WTC11 (cell line): ENCODE data around the gene CRIP1. TPM values are rescaled to one million over a fixed set of nuclear protein-coding genes. Genes with fewer than 3 reads are reported as not detected.

ENCODE experiments used
- ATAC-seq: fragments of 200-7000 bp; cut with Tn5 transposase; 2 replicates; pipeline ENCODE4 v1.10.0; 2021; ENCODE audit warnings: mild to moderate bottlenecking, moderate library complexity
- CTCF ChIA-PET: fragments of 300-600 bp; sonication (Branson Sonifier 250); formaldehyde crosslinking; loops from one replicate; lab custom pipeline; 2021; ENCODE audit warnings: antibody characterized with exemption; lab: Charles Lee
- POLR2A ChIA-PET: fragments of 350-600 bp; sonication (Branson Sonifier 250); formaldehyde crosslinking; loops from one replicate; lab custom pipeline; 2021; ENCODE audit warnings: antibody characterized with exemption; lab: Charles Lee
- DNase-seq: peaks from one replicate; pipeline ENCODE4 v3.0.0; 2021; ENCODE audit warnings: low spot score
- H3K27ac Mint-ChIP-seq: 2 replicates; pipeline ENCODE4 v1.8.0; 2021; ENCODE audit warnings: mixed read lengths
- H3K27me3 Mint-ChIP-seq: 2 replicates; pipeline ENCODE4 v1.8.0; 2021; ENCODE audit warnings: low read depth, mild to moderate bottlenecking, moderate library complexity, mixed read lengths
- H3K36me3 Mint-ChIP-seq: 2 replicates; pipeline ENCODE4 v1.8.0; 2021; ENCODE audit warnings: mixed read lengths
- H3K4me1 Mint-ChIP-seq: 2 replicates; pipeline ENCODE4 v1.8.0; 2022; ENCODE audit warnings: mixed read lengths
- H3K4me3 Mint-ChIP-seq: 2 replicates; pipeline ENCODE4 v1.8.0; 2021; ENCODE audit warnings: mild to moderate bottlenecking, moderate library complexity, mixed read lengths
- H3K9me3 Mint-ChIP-seq: 2 replicates; pipeline ENCODE4 v1.8.0; 2021; ENCODE audit warnings: mixed read lengths
- ATF6 ChIP-seq: sonication (generic); formaldehyde crosslinking; IDR thresholded peaks from 2 replicates; pipeline ENCODE4 v1.8.1; 2023; ENCODE audit warnings: mild to moderate bottlenecking, missing genetic modification reagents
- CREM ChIP-seq: sonication (generic); formaldehyde crosslinking; IDR thresholded peaks from 2 replicates; pipeline ENCODE4 v1.8.1; 2022; ENCODE audit warnings: mild to moderate bottlenecking, missing genetic modification reagents, moderate library complexity
- E2F1 ChIP-seq: sonication (generic); formaldehyde crosslinking; IDR thresholded peaks from 2 replicates; pipeline ENCODE4 v1.8.0; 2022; ENCODE audit warnings: mild to moderate bottlenecking, missing genetic modification reagents
- E2F4 ChIP-seq: sonication (generic); formaldehyde crosslinking; IDR thresholded peaks from 2 replicates; pipeline ENCODE4 v1.8.1; 2022; ENCODE audit warnings: low read depth, mild to moderate bottlenecking, moderate library complexity, missing genetic modification reagents, borderline replicate concordance
- ESRRA ChIP-seq: sonication (generic); formaldehyde crosslinking; IDR thresholded peaks from 2 replicates; pipeline ENCODE4 v1.8.1; 2022; ENCODE audit warnings: mild to moderate bottlenecking, missing genetic modification reagents, borderline replicate concordance
- NFE2L1 ChIP-seq: sonication (generic); formaldehyde crosslinking; IDR thresholded peaks from 2 replicates; pipeline ENCODE4 v1.8.1; 2023; ENCODE audit warnings: missing genetic modification reagents
- SMAD4 ChIP-seq: sonication (generic); formaldehyde crosslinking; IDR thresholded peaks from 2 replicates; pipeline ENCODE4 v1.8.0; 2022; ENCODE audit warnings: mild to moderate bottlenecking, missing genetic modification reagents
- SOX15 ChIP-seq: fragments of 250-450 bp; sonication (Bioruptor Pico); IDR thresholded peaks from 2 replicates; pipeline ENCODE4 v1.9.0; 2021; ENCODE audit warnings: mild to moderate bottlenecking
- STAT6 ChIP-seq: sonication (generic); formaldehyde crosslinking; conservative IDR thresholded peaks from 2 replicates; pipeline ENCODE4 v1.8.1; 2023; ENCODE audit warnings: mild to moderate bottlenecking, low read depth, missing genetic modification reagents, moderate library complexity
- TCF7 ChIP-seq: sonication (generic); formaldehyde crosslinking; IDR thresholded peaks from 2 replicates; pipeline ENCODE4 v1.8.0; 2022; ENCODE audit warnings: mild to moderate bottlenecking, low read depth, missing genetic modification reagents, moderate library complexity
- TP53 ChIP-seq: sonication (generic); formaldehyde crosslinking; IDR thresholded peaks from 2 replicates; pipeline ENCODE4 v1.8.1; 2023; ENCODE audit warnings: mild to moderate bottlenecking, missing genetic modification reagents
- ZBTB43 ChIP-seq: sonication (generic); formaldehyde crosslinking; IDR thresholded peaks from 2 replicates; pipeline ENCODE4 v1.8.1; 2023; ENCODE audit warnings: mild to moderate bottlenecking, missing genetic modification reagents
- ZMAT4 ChIP-seq: fragments of 250-450 bp; sonication (Bioruptor Pico); IDR thresholded peaks from 2 replicates; pipeline ENCODE4 v1.9.0; 2021; ENCODE audit warnings: mild to moderate bottlenecking
- ZNF121 ChIP-seq: sonication (generic); formaldehyde crosslinking; IDR thresholded peaks from 2 replicates; pipeline ENCODE4 v1.8.0; 2023; ENCODE audit warnings: missing genetic modification reagents
- ZNF317 ChIP-seq: sonication (generic); formaldehyde crosslinking; IDR thresholded peaks from 2 replicates; pipeline ENCODE4 v1.8.1; 2023; ENCODE audit warnings: low read depth, mild to moderate bottlenecking, moderate library complexity, missing genetic modification reagents, borderline replicate concordance
- ZNF396 ChIP-seq: fragments of 250-450 bp; sonication (Bioruptor Pico); IDR thresholded peaks from 2 replicates; pipeline ENCODE4 v1.8.0; 2021; ENCODE audit warnings: mild to moderate bottlenecking, moderate library complexity, borderline replicate concordance
- ZNF512 ChIP-seq: sonication (generic); formaldehyde crosslinking; IDR thresholded peaks from 2 replicates; pipeline ENCODE4 v1.8.1; 2022; ENCODE audit warnings: missing genetic modification reagents, borderline replicate concordance
- ZSCAN18 ChIP-seq: fragments of 250-450 bp; sonication (Bioruptor Pico); IDR thresholded peaks from 2 replicates; pipeline ENCODE4 v2.1.2; 2022; ENCODE audit warnings: mild to moderate bottlenecking, moderate library complexity
- total RNA-seq: library from RNA; stranded (reverse); gene quantifications from 3 replicates; pipeline ENCODE4 v1.2.3, GENCODE V29; 2021

Gene CRIP1
- total RNA-seq, 1 experiment from 2014 or later, result 9.0 TPM

- no peak for DNase-seq
- CTCF ChIA-PET, result interaction anchor here (1.8 to 7.2 kb wide), 4 partner anchors 8 to 104 kb away, joined by 8 to 116 read pairs (median 29); partner anchors contain the start of gene TEDC1
- peaks cover 42% of the 10 kb centered on the region for H3K27me3 Mint-ChIP-seq
Measured at GRCh38 chr14:105474483-105475268, 12.0 kb upstream of the CRIP1 start, which contains the start of gene CRIP2. Gene CRIP2, plus strand, starts transcription at chr14:105474821. Its CDS starts 42 bp downstream, at chr14:105474863.

More at GRCh38 chr14:105474483-105475268, 12.0 kb upstream of the CRIP1 start, which contains the start of gene CRIP2:
- H3K36me3 Mint-ChIP-seq, result no peaks in the 10 kb centered on the region
- H3K4me3 Mint-ChIP-seq, result peak within 1 kb of the TSS; percentile 56
- peak; percentile 5; the same call in 1 of the 2 replicates for ATAC-seq
- no peak within 1 kb of the TSS for H3K27ac Mint-ChIP-seq
- POLR2A ChIA-PET, result no interaction called here
- H3K4me1 Mint-ChIP-seq, result peaks cover 4% of the 10 kb centered on the region; the same call in 1 of the 2 replicates
- no peaks in the 10 kb centered on the region for H3K9me3 Mint-ChIP-seq
- TF ChIP-seq SOX15 (CRISPR knock-in tag), result no peak
- TF ChIP-seq SMAD4 (CRISPR knock-in tag), result no peak
- no peak for TF ChIP-seq TP53 (CRISPR knock-in tag)
- TF ChIP-seq ZNF317, result no peak
- TF ChIP-seq ZBTB43 (CRISPR knock-in tag), result no peak
- TF ChIP-seq TCF7 (CRISPR knock-in tag), result no peak
- no peak for TF ChIP-seq ESRRA (CRISPR knock-in tag)
- TF ChIP-seq ZNF396, result no peak
- TF ChIP-seq ATF6 (CRISPR knock-in tag), result no peak
- TF ChIP-seq ZSCAN18 (CRISPR knock-in tag), result no peak
- TF ChIP-seq ZNF121, result no peak
- TF ChIP-seq E2F1 (CRISPR knock-in tag), result no peak
- no peak for TF ChIP-seq STAT6
- no peak for TF ChIP-seq ZMAT4 (CRISPR knock-in tag)
- no peak for TF ChIP-seq ZNF512 (CRISPR knock-in tag)
- no peak for TF ChIP-seq CREM (CRISPR knock-in tag)
- TF ChIP-seq E2F4, result no peak
- no peak for TF ChIP-seq NFE2L1 (CRISPR knock-in tag)
